Gastroesophageal sphincter (tissue), 4 donors: Measurements from ENCODE around the gene EEF2. TPM values are rescaled to one million over a fixed set of nuclear protein-coding genes. Genes with fewer than 3 reads are reported as not detected.

Experiments
- ATAC-seq: fragments of 150-250 bp; one replicate; pipeline ENCODE4 v1.9.1; 2016; ENCODE audit warnings: mild to moderate bottlenecking, moderate library complexity
- H3K27ac ChIP-seq, 4 donors: fragments of 200-600 bp; sonication (generic) in 3 of 4; 1 replicate in 3 of 4; 2 replicates in 1 of 4; pipeline ENCODE4 v1.5.1; 2016 to 2019
- H3K27me3 ChIP-seq: fragments of 200-600 bp; sonication (generic); one replicate; pipeline ENCODE4 v1.5.1; 2019
- H3K36me3 ChIP-seq, 2 donors: fragments of 200-600 bp; sonication (generic); one replicate each; pipeline ENCODE4 v1.5.1; 2019; ENCODE audit warnings: control low read depth in 1 of 2
- H3K4me1 ChIP-seq, 3 donors: fragments of 200-600 bp; sonication (generic); 1 replicate in 2 of 3; 2 replicates in 1 of 3; pipeline ENCODE4 v1.5.1; 2016 to 2019; ENCODE audit warnings: control low read depth in 2 of 3
- H3K4me3 ChIP-seq, 2 donors: fragments of 200-600 bp; sonication (generic); one replicate each; pipeline ENCODE4 v1.5.1; 2019; ENCODE audit warnings: mild to moderate bottlenecking in 1 of 2, moderate library complexity in 1 of 2
- H3K9me3 ChIP-seq, 3 donors: fragments of 200-600 bp; sonication (generic); one replicate each; pipeline ENCODE4 v1.5.1; 2017 to 2019; ENCODE audit warnings: control low read depth in 2 of 3
- CTCF ChIP-seq, 4 experiments: fragments of 200-600 bp in 2 of 4; fragments of 450-650 bp in 2 of 4; sonication (generic) in 1 of 4; IDR thresholded peaks; one replicate each; pipeline ENCODE4 v1.5.1; 2017 to 2019; ENCODE audit warnings: antibody characterized with exemption in 4 of 4, mild to moderate bottlenecking in 2 of 4, moderate library complexity in 2 of 4
- EP300 ChIP-seq: sonication (generic); formaldehyde crosslinking; IDR thresholded peaks from one replicate; pipeline ENCODE4 v1.6.1; 2017; ENCODE audit warnings: antibody characterized with exemption, mild to moderate bottlenecking
- POLR2A ChIP-seq, 2 donors: fragments of 450-650 bp; IDR thresholded peaks; one replicate each; pipeline ENCODE4 v1.6.1; 2017; ENCODE audit warnings: antibody characterized with exemption in 2 of 2, mild to moderate bottlenecking in 2 of 2, moderate library complexity in 1 of 2
- POLR2AphosphoS5 ChIP-seq: sonication (generic); formaldehyde crosslinking; IDR thresholded peaks from one replicate; pipeline ENCODE4 v1.6.1; 2017; ENCODE audit warnings: antibody characterized with exemption
- WGBS, 2 donors: methylation state at CpG; one replicate each; pipeline ENCODE4 v1.1.5; 2018; ENCODE audit warnings: low coverage in 1 of 2; 5-methylcytosine and 5-hydroxymethylcytosine counted together
- total RNA-seq, 4 donors: library from RNA; depleted of rRNA; stranded (reverse); fragments of >200 nt; gene quantifications; one replicate each; pipeline ENCODE4 v1.1.0, GENCODE V29; 2016

EEF2 gene
- total RNA-seq, 4 donors from 2014 or later = 2,212 to 2,463 (median 2,311) TPM

GRCh38 chr19:4025317-4025716 is 40.1 kb upstream of the EEF2 start:
- no peak overlapping the region for H3K27ac ChIP-seq
- no peaks in the 10 kb centered on the region for H3K9me3 ChIP-seq
- 0% methylated on average over 1 of the region's 11 CpGs; no CpG with 5 or more reads in 1 of the 2 donors for WGBS, 2 donors
- peaks cover 0 to 22% (median 0%) of the 10 kb centered on the region in 3 donors for H3K4me1 ChIP-seq
- no peak for TF ChIP-seq CTCF (IDR thresholded peaks at IDR 0.05)
- no peak for TF ChIP-seq EP300
- TF ChIP-seq POLR2A (IDR thresholded peaks at IDR 0.05) = no peak
- TF ChIP-seq POLR2AphosphoS5 = no peak
- peaks cover 0 to 72% of the 10 kb centered on the region in 2 donors for H3K36me3 ChIP-seq
- ATAC-seq = no peak
- no peaks in the 10 kb centered on the region for H3K27me3 ChIP-seq
- no peak overlapping the region for H3K4me3 ChIP-seq

- H3K4me1 ChIP-seq = peaks cover 0 to 37% (median 0%) of the 10 kb centered on the region in 3 donors
- H3K27me3 ChIP-seq = no peaks in the 10 kb centered on the region
- TF ChIP-seq POLR2A (IDR thresholded peaks at IDR 0.05) = no peak
- 79% methylated on average over 6 of the region's 34 CpGs; no CpG with 5 or more reads in 1 of the 2 donors for WGBS, 2 donors
- peak overlapping the region in 3 of 4 donors; percentile 19 to 46 (median 27) for H3K27ac ChIP-seq
- no peaks in the 10 kb centered on the region for H3K9me3 ChIP-seq
- peaks cover 0 to 57% of the 10 kb centered on the region in 2 donors for H3K36me3 ChIP-seq
- no peak overlapping the region for H3K4me3 ChIP-seq
- ATAC-seq = peak; percentile 22
These were observed 38.5 kb upstream of the EEF2 start for GRCh38 chr19:4023600-4024398.

- Histone ChIP-seq H3K27ac (peak overlapping the region in 2 of 4 donors; percentile 78 to 83), H3K4me1 (peaks cover 0 to 75% (median 22%) of the 10 kb centered on the region in 3 donors), H3K36me3 (peaks cover 0 to 30% of the 10 kb centered on the region in 2 donors), H3K9me3 (no peaks in the 10 kb centered on the region), H3K4me3 (no peak overlapping the region), H3K27me3 (no peaks in the 10 kb centered on the region)
- ATAC-seq = no peak
- TF ChIP-seq CTCF (IDR thresholded peaks at IDR 0.05) (no peak), POLR2AphosphoS5 (peak; percentile 20)
- no CpG with 5 or more reads among the region's 17 CpGs for WGBS, 2 donors
These were observed 34.3 kb upstream of the EEF2 start for GRCh38 chr19:4019578-4019977.

GRCh38 chr19:4018775-4019504 is 33.7 kb upstream of the EEF2 start:
- Histone ChIP-seq H3K4me3 (no peak overlapping the region), H3K36me3 (peaks cover 0 to 30% of the 10 kb centered on the region in 2 donors), H3K27ac (peak overlapping the region in 3 of 4 donors; percentile 17 to 83 (median 78)), H3K4me1 (peaks cover 0 to 77% (median 23%) of the 10 kb centered on the region in 3 donors), H3K27me3 (no peaks in the 10 kb centered on the region), H3K9me3 (no peaks in the 10 kb centered on the region)
- no peak for TF ChIP-seq POLR2A (IDR thresholded peaks at IDR 0.05)
- no peak for TF ChIP-seq CTCF (IDR thresholded peaks at IDR 0.05)
- no peak for TF ChIP-seq EP300
- no peak for TF ChIP-seq POLR2AphosphoS5
- 86 to 91% methylated on average over 9 to 12 of the region's 19 CpGs for WGBS, 2 donors
- ATAC-seq = no peak

GRCh38 chr19:4018140-4018613 is 32.9 kb upstream of the EEF2 start:
- ATAC-seq = no peak
- Histone ChIP-seq H3K36me3 (peaks cover 0 to 30% of the 10 kb centered on the region in 2 donors), H3K27ac (peak overlapping the region in 3 of 4 donors; percentile 24 to 83 (median 78)), H3K9me3 (no peaks in the 10 kb centered on the region), H3K27me3 (no peaks in the 10 kb centered on the region), H3K4me3 (no peak overlapping the region), H3K4me1 (peaks cover 0 to 77% (median 23%) of the 10 kb centered on the region in 3 donors)
- 97% methylated on average over 6 of the region's 22 CpGs; no CpG with 5 or more reads in 1 of the 2 donors for WGBS, 2 donors
- TF ChIP-seq POLR2AphosphoS5 (no peak), EP300 (no peak), POLR2A (IDR thresholded peaks at IDR 0.05) (no peak), CTCF (IDR thresholded peaks at IDR 0.05) (no peak)
